COLO829 (cell line): ENCODE measurements around the gene FRRS1.
"Not testable (repeated sequence)": the region's sequence is repeated elsewhere in the genome, so short reads cannot be mapped to it uniquely, and the experiment has no call there.

Source experiments
- DNase-seq: peaks from one replicate; pipeline ENCODE4 v3.0.0; 2012; ENCODE audit warnings: low spot score

Gene FRRS1

GRCh38 chr1:99766378-99766800 lies at the start of gene FRRS1:
TSS of gene FRRS1 (minus strand) at chr1:99766635. CDS start at chr1:99748768, 17,867 bp downstream.
- DNase-seq: peak; percentile 52

- DNase-seq: no peak
Observed at GRCh38 chr1:99814373-99814900, 48.0 kb upstream of the FRRS1 start.

- DNase-seq: no peak
Observed at GRCh38 chr1:99811747-99812146, 45.3 kb upstream of the FRRS1 start.

- no peak for DNase-seq
Observed at GRCh38 chr1:99811075-99811474, 44.6 kb upstream of the FRRS1 start.

GRCh38 chr1:99808391-99809115 lies 42.1 kb upstream of the FRRS1 start:
- DNase-seq: peak; percentile 65

- DNase-seq: no peak
Observed at GRCh38 chr1:99806882-99807281, 40.4 kb upstream of the FRRS1 start.

- no peak for DNase-seq
Observed at GRCh38 chr1:99801584-99801983, 35.1 kb upstream of the FRRS1 start.

GRCh38 chr1:99793861-99794260 lies 27.4 kb upstream of the FRRS1 start:
- DNase-seq: not testable (repeated sequence)

- no peak for DNase-seq
Observed at GRCh38 chr1:99789715-99790114, 23.3 kb upstream of the FRRS1 start.

GRCh38 chr1:99788896-99789295 lies 22.5 kb upstream of the FRRS1 start:
- no peak for DNase-seq

- DNase-seq: no peak
Observed at GRCh38 chr1:99786751-99787501, 20.5 kb upstream of the FRRS1 start.

GRCh38 chr1:99784809-99785255 lies 18.4 kb upstream of the FRRS1 start:
- no peak for DNase-seq

GRCh38 chr1:99784143-99784542 lies 17.7 kb upstream of the FRRS1 start:
- no peak for DNase-seq

- no peak for DNase-seq
Observed at GRCh38 chr1:99782920-99783319, 16.5 kb upstream of the FRRS1 start.

GRCh38 chr1:99782397-99782796 lies 16.0 kb upstream of the FRRS1 start:
- DNase-seq: no peak

GRCh38 chr1:99781798-99782197 lies 15.4 kb upstream of the FRRS1 start:
- no peak for DNase-seq

GRCh38 chr1:99777752-99778151 lies 11.3 kb upstream of the FRRS1 start:
- DNase-seq: no peak

- no peak for DNase-seq
Observed at GRCh38 chr1:99776120-99776519, 9.7 kb upstream of the FRRS1 start.

GRCh38 chr1:99772809-99773208 lies 6.4 kb upstream of the FRRS1 start:
- no peak for DNase-seq

GRCh38 chr1:99771513-99771918 lies 5.1 kb upstream of the FRRS1 start:
- no peak for DNase-seq

- DNase-seq: no peak
Observed at GRCh38 chr1:99768524-99769245, 2.2 kb upstream of the FRRS1 start.

- DNase-seq: no peak
Observed at GRCh38 chr1:99768104-99768503, 1.7 kb upstream of the FRRS1 start.
